A549 (cell line): ENCODE results near the gene RPL27. TPM values are rescaled to one million over a fixed set of nuclear protein-coding genes. Genes with fewer than 3 reads are reported as not detected.
A peak's percentile ranks its signal among the peaks of the same experiment; 100 is the strongest.

Experiments
- ATAC-seq, 2 experiments: fragments of 200-7000 bp in 1 of 2; fragments of >200 bp in 1 of 2; cut with Nextera tagmentation in 1 of 2; cut with Tn5 transposase in 1 of 2; 3 replicates each; pipeline versions ENCODE4 v1.8.0 to v1.9.1; 2018 to 2020; ENCODE audit warnings: mild to moderate bottlenecking in 1 of 2, moderate library complexity in 1 of 2
- CTCF ChIA-PET: fragments of 300-600 bp; sonication (Branson Sonifier 250); formaldehyde crosslinking; extraction: SDS; loops from one replicate; lab custom pipeline; 2021; ENCODE audit warnings: antibody characterized with exemption, inconsistent platforms; lab: Yijun Ruan, JAX
- POLR2A ChIA-PET: fragments of 350-600 bp; formaldehyde crosslinking; extraction: SDS; loops from one replicate; lab custom pipeline; 2021; ENCODE audit warnings: antibody characterized with exemption, inconsistent platforms; lab: Yijun Ruan, JAX
- DNase-seq, 2 experiments: peaks; one replicate each; pipeline versions ENCODE4 v3.0.0 to v3.0.0-alpha.2; 2011 to 2016; ENCODE audit warnings: low read depth in 1 of 2, low spot score in 1 of 2
- FAIRE-seq: peaks from 2 replicates; lab custom pipeline; 2011; peaks lifted over from hg19 to GRCh38; lab: Jason Lieb, UNC
- H3K27ac ChIP-seq, 2 experiments: fragments of >200 bp; sonication (Bioruptor Twin); formaldehyde crosslinking; 3 replicates each; pipeline ENCODE4 v1.5.1; 2016 to 2017
- H3K4me1 ChIP-seq: fragments of >200 bp; sonication (Bioruptor Twin); formaldehyde crosslinking; 3 replicates; pipeline ENCODE4 v1.6.1; 2016
- H3K4me2 ChIP-seq: fragments of >200 bp; sonication (Bioruptor Twin); formaldehyde crosslinking; 3 replicates; pipeline ENCODE4 v1.6.1; 2016
- H3K4me3 ChIP-seq: fragments of >200 bp; sonication (Bioruptor Twin); formaldehyde crosslinking; 3 replicates; pipeline ENCODE4 v1.5.1; 2016
- H3K9me3 ChIP-seq: fragments of >200 bp; sonication (Bioruptor Twin); formaldehyde crosslinking; 3 replicates; pipeline ENCODE4 v1.6.1; 2016
- CBX8 ChIP-seq: fragments of 200-600 bp; sonication (generic); IDR thresholded peaks from 2 replicates; pipeline ENCODE4 v1.6.1; 2016
- CEBPB ChIP-seq, 2 experiments: fragments of >200 bp in 1 of 2; sonication (Bioruptor Twin) in 1 of 2; formaldehyde crosslinking in 1 of 2; IDR thresholded peaks; 2 replicates each; pipeline ENCODE4 v1.6.1; 2012 to 2016
- CHD2 ChIP-seq: fragments of 150-350 bp; IDR thresholded peaks from 2 replicates; pipeline ENCODE4 v1.6.1; 2014; ENCODE audit warnings: low read length; ENCODE audit not compliant: partially characterized antibody
- CHD4 ChIP-seq: fragments of 200-600 bp; sonication (generic); IDR thresholded peaks from 2 replicates; pipeline ENCODE4 v1.6.1; 2016; ENCODE audit warnings: antibody characterized with exemption, mild to moderate bottlenecking, borderline replicate concordance
- CTCF ChIP-seq: fragments of >200 bp; sonication (Bioruptor Twin); formaldehyde crosslinking; IDR thresholded peaks from 3 replicates; pipeline ENCODE4 v1.5.1; 2016
- EHF ChIP-seq: fragments of 250-450 bp; sonication (Bioruptor Pico); IDR thresholded peaks from 2 replicates; pipeline ENCODE4 v1.5.0; 2020; ENCODE audit warnings: mild to moderate bottlenecking
- FOSL2 ChIP-seq, 2 experiments: fragments of 450-650 bp in 1 of 2; fragments of >200 bp in 1 of 2; sonication (Bioruptor Twin) in 1 of 2; formaldehyde crosslinking; IDR thresholded peaks; 2 replicates each; pipeline versions ENCODE4 v1.5.0 to v1.6.1; 2016 to 2020; ENCODE audit warnings: mild to moderate bottlenecking in 1 of 2, moderate library complexity in 1 of 2
- JUNB ChIP-seq: fragments of >200 bp; sonication (Bioruptor Twin); formaldehyde crosslinking; IDR thresholded peaks from 2 replicates; pipeline ENCODE4 v1.6.1; 2016
- MYC ChIP-seq: IDR thresholded peaks from 2 replicates; pipeline ENCODE4 v1.6.1; 2012; ENCODE audit warnings: mild to moderate bottlenecking, inconsistent platforms, low read length, improper control_type of control experiment, borderline replicate concordance
- NFE2L2 ChIP-seq: fragments of 150-350 bp; conservative IDR thresholded peaks from 2 replicates; pipeline ENCODE4 v1.6.1; 2014; ENCODE audit warnings: low read length
- NPAS2 ChIP-seq: fragments of 250-450 bp; sonication (Bioruptor Pico); IDR thresholded peaks from 2 replicates; pipeline ENCODE4 v1.8.0; 2022; ENCODE audit warnings: mild to moderate bottlenecking, moderate library complexity, borderline replicate concordance
- RAD21 ChIP-seq, 2 experiments: fragments of >200 bp in 1 of 2; sonication (Bioruptor Twin) in 1 of 2; formaldehyde crosslinking in 1 of 2; IDR thresholded peaks in 1 of 2; conservative IDR thresholded peaks in 1 of 2; 2 replicates in 1 of 2; 3 replicates in 1 of 2; pipeline ENCODE4 v1.6.1; 2012 to 2018; ENCODE audit warnings: inconsistent platforms in 1 of 2
- RCOR1 ChIP-seq: fragments of 150-350 bp; IDR thresholded peaks from 2 replicates; pipeline ENCODE4 v1.6.1; 2014; ENCODE audit warnings: antibody characterized with exemption, low read length, low read depth
- SMC3 ChIP-seq: fragments of >200 bp; sonication (Bioruptor Twin); formaldehyde crosslinking; IDR thresholded peaks from 3 replicates; pipeline ENCODE4 v1.6.1; 2018; ENCODE audit warnings: inconsistent platforms
- SREBF2 ChIP-seq: fragments of 450-650 bp; IDR thresholded peaks from 2 replicates; pipeline ENCODE4 v1.6.1; 2014; ENCODE audit warnings: mild to moderate bottlenecking, moderate library complexity
- TP53 ChIP-seq: fragments of 250-450 bp; sonication (Bioruptor Pico); IDR thresholded peaks from 2 replicates; pipeline ENCODE4 v1.5.0; 2021; ENCODE audit warnings: mild to moderate bottlenecking, moderate library complexity
- WGBS: methylation state at CpG from one replicate; pipeline ENCODE4 v1.1.6; 2017; ENCODE audit errors: missing lambda C conversion rate; 5-methylcytosine and 5-hydroxymethylcytosine counted together
- polyA plus RNA-seq, 4 experiments: library from polyadenylated mRNA; depleted of rRNA in 3 of 4; stranded (reverse); fragments of >200 nt; fragmentation: RNase III in 1 of 4; extraction: RNeasy Plus Mini Kit Qiagen cat#74134 plus additional on column Dnase treatment in 1 of 4; gene quantifications; 2 replicates in 3 of 4; 3 replicates in 1 of 4; pipeline ENCODE4 v1.2.3, GENCODE V29; 2011 to 2017
- TF ChIP-seq, protein P1 (sequence below): fragments of >200 bp; sonication (Bioruptor Twin); formaldehyde crosslinking; IDR thresholded peaks from 2 replicates; pipeline ENCODE4 v1.6.1; 2016
- TF ChIP-seq, protein P2 (sequence below): fragments of 250-450 bp; sonication (Bioruptor Pico); IDR thresholded peaks from 2 replicates; pipeline ENCODE4 v1.5.0; 2020; ENCODE audit warnings: low read depth, mild to moderate bottlenecking, moderate library complexity

The RPL27 gene
- polyA plus RNA-seq, 2 of the 4 experiments (the other 2 are of a cell fraction) = 2,894 to 5,746 TPM

DNA sequence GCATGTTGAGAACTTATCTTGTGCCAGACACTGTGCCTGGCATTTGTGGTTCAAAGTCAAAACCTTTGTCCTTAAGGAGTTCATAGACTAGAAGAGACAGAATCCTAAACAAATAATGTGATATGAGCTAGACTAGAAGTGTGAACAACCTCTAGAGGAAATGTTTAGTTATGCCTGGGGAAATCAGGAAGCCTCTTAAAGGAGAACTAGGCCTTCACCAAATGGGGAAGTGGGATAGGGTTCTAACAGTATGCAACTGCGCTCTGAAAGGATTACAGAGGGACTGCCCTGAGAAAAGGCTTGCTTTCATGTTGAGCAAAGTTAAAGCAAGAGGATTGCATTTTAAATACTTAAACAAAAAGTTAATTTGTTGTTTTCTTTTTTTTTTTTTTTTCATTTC, 13.0 kb upstream of the RPL27 start:
- H3K9me3 ChIP-seq = no peaks in the 10 kb centered on the region
- 44% methylated on average over 1 of the region's 1 CpG for WGBS
- POLR2A ChIA-PET = interaction anchor here (1.2 kb wide), 1 partner anchor 13 kb away, joined by 4 read pairs; the partner anchor contains the start of gene RPL27
- no peak for FAIRE-seq
- no peak for ATAC-seq
- H3K27ac ChIP-seq = no peak overlapping the region
- H3K4me2 ChIP-seq = no peak overlapping the region
- TF ChIP-seq, protein P1, sequence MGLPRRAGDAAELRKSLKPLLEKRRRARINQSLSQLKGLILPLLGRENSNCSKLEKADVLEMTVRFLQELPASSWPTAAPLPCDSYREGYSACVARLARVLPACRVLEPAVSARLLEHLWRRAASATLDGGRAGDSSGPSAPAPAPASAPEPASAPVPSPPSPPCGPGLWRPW = no peak
- no peak for TF ChIP-seq RCOR1
- TF ChIP-seq JUNB = no peak
- no peak for TF ChIP-seq NFE2L2
- no peak for TF ChIP-seq CHD4
- TF ChIP-seq NPAS2 (CRISPR knock-in tag) = no peak
- no peak for TF ChIP-seq CTCF
- TF ChIP-seq RAD21 (conservative IDR thresholded peaks at IDR 0.05 in 1 of 2, IDR thresholded peaks at IDR 0.05 in 1 of 2) = no peak
- no peak for TF ChIP-seq CBX8
- TF ChIP-seq TP53 (CRISPR knock-in tag) = no peak
- TF ChIP-seq, protein P2, sequence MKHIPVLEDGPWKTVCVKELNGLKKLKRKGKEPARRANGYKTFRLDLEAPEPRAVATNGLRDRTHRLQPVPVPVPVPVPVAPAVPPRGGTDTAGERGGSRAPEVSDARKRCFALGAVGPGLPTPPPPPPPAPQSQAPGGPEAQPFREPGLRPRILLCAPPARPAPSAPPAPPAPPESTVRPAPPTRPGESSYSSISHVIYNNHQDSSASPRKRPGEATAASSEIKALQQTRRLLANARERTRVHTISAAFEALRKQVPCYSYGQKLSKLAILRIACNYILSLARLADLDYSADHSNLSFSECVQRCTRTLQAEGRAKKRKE (CRISPR knock-in tag) = no peak
- TF ChIP-seq EHF (CRISPR knock-in tag) = no peak
- no peak for TF ChIP-seq SMC3
- no peak for TF ChIP-seq CHD2
- no peak for DNase-seq
- H3K4me1 ChIP-seq = peaks cover 47% of the 10 kb centered on the region
- CTCF ChIA-PET = interaction anchor here (0.7 to 11.1 kb wide), 5 partner anchors 12 to 325 kb away, joined by 3 to 86 read pairs (median 5); partner anchors contain the start of genes AOC2 and RPL27
- no peak overlapping the region for H3K4me3 ChIP-seq

- Histone ChIP-seq H3K27ac (peak overlapping the region; percentile 68 to 87), H3K4me1 (peaks cover 49% of the 10 kb centered on the region), H3K9me3 (no peaks in the 10 kb centered on the region), H3K4me3 (peak overlapping the region; percentile 15; the same call in 2 of the 3 replicates), H3K4me2 (peak overlapping the region; percentile 79)
- peak; percentile 76 for FAIRE-seq
- POLR2A ChIA-PET = interaction anchor here (2.6 kb wide), 1 partner anchor 9 kb away, joined by 15 read pairs; the partner anchor contains the start of gene RPL27
- no peak for DNase-seq
- TF ChIP-seq SREBF2 = no peak
- TF ChIP-seq MYC = no peak
- no peak for TF ChIP-seq FOSL2 (IDR thresholded peaks at IDR 0.05)
- 0 out of 2 replicates have a peak, but pooled peaks have one; percentile 2 for TF ChIP-seq FOSL2 (CRISPR knock-in tag; IDR thresholded peaks at IDR 0.05)
- TF ChIP-seq CEBPB (IDR thresholded peaks at IDR 0.05) = 0 out of 4 replicates have a peak, but pooled peaks of 1 of the 2 experiments have one; percentile 4
- CTCF ChIA-PET = interaction anchor here (1.0 to 3.5 kb wide), 3 partner anchors 9 to 165 kb away, joined by 3 to 15 read pairs (median 3); partner anchors contain the start of genes AOC2, BECN1 and RPL27
- peak in 1 of 2 experiments; percentile 33; a peak in 3 of 6 replicates for ATAC-seq
- WGBS = 34% methylated on average over 5 of the region's 5 CpGs
Measured at GRCh38 chr17:42989141-42989540, 9.1 kb upstream of the RPL27 start.
